CD14-positive monocyte (primary cell): ENCODE measurements around the gene GRAMD2B. TPM values are rescaled to one million over a fixed set of nuclear protein-coding genes. Genes with fewer than 3 reads are reported as not detected.

Source experiments
- DNase-seq, 3 donors: peaks; one replicate each; pipeline ENCODE4 v3.0.0-alpha.2; 2011 to 2022
- H2AFZ ChIP-seq: 2 replicates; pipeline ENCODE4 v1.6.0; 2012; ENCODE audit warnings: mild to moderate bottlenecking, low read depth, low read length, inconsistent platforms; ENCODE audit not compliant: insufficient read depth, poor library complexity, severe bottlenecking
- H3K27ac ChIP-seq, 2 donors: 1 replicate in 1 of 2; 2 replicates in 1 of 2; pipeline ENCODE4 v1.5.1; 2012 to 2013; ENCODE audit warnings: low read length in 2 of 2, control low read depth in 1 of 2, inconsistent platforms in 1 of 2, low read depth in 1 of 2, mild to moderate bottlenecking in 1 of 2
- H3K27me3 ChIP-seq, 2 donors: one replicate each; pipeline versions ENCODE4 v1.6.0 to v1.6.1; 2011 to 2013; ENCODE audit warnings: low read length in 2 of 2; ENCODE audit not compliant: control insufficient read depth in 2 of 2, insufficient read depth in 2 of 2
- H3K36me3 ChIP-seq, 2 donors: replicated peaks in 1 of 2; 1 replicate in 1 of 2; 2 replicates in 1 of 2; pipeline versions ENCODE4 v1.5.1 to v1.6.1; 2012 to 2013; ENCODE audit warnings: low read length in 2 of 2, control low read depth in 1 of 2, inconsistent platforms in 1 of 2, mild to moderate bottlenecking in 1 of 2; ENCODE audit not compliant: insufficient read depth in 2 of 2, control insufficient read depth in 1 of 2
- H3K4me1 ChIP-seq, 2 donors: 1 replicate in 1 of 2; 2 replicates in 1 of 2; pipeline versions ENCODE4 v1.5.1 to v1.6.1; 2012 to 2013; ENCODE audit warnings: low read length in 2 of 2, control low read depth in 1 of 2, inconsistent platforms in 1 of 2, mild to moderate bottlenecking in 1 of 2, moderate library complexity in 1 of 2; ENCODE audit not compliant: insufficient read depth in 2 of 2, control insufficient read depth in 1 of 2
- H3K4me2 ChIP-seq: replicated peaks from 2 replicates; pipeline ENCODE3; 2012; ENCODE audit warnings: low read length, moderate library complexity, mild to moderate bottlenecking; ENCODE audit not compliant: poor library complexity, severe bottlenecking; ENCODE audit errors: extremely low read depth
- H3K4me3 ChIP-seq, 3 experiments: fragments of 200-600 bp in 1 of 3; sonication (generic) in 1 of 3; replicated peaks in 1 of 3; 1 replicate in 2 of 3; 2 replicates in 1 of 3; pipeline ENCODE4 v1.5.1; 2011 to 2013; ENCODE audit warnings: low read length in 3 of 3, mild to moderate bottlenecking in 3 of 3, control low read depth in 2 of 3, low read depth in 2 of 3, inconsistent platforms in 1 of 3, moderate library complexity in 1 of 3
- H3K79me2 ChIP-seq: 2 replicates; pipeline ENCODE4 v1.6.0; 2012; ENCODE audit warnings: mild to moderate bottlenecking, control low read depth, inconsistent platforms, low read length, moderate library complexity; ENCODE audit not compliant: insufficient read depth
- H3K9ac ChIP-seq: 2 replicates; pipeline ENCODE4 v1.6.0; 2017; ENCODE audit warnings: low read length, mild to moderate bottlenecking; ENCODE audit not compliant: insufficient read depth, poor library complexity, severe bottlenecking
- H3K9me3 ChIP-seq, 2 donors: replicated peaks in 1 of 2; 1 replicate in 1 of 2; 2 replicates in 1 of 2; pipeline versions ENCODE4 v1.5.1 to v1.6.1; 2012 to 2013; ENCODE audit warnings: low read length in 2 of 2, control low read depth in 1 of 2; ENCODE audit not compliant: control insufficient read depth in 1 of 2, insufficient read depth in 1 of 2
- H4K20me1 ChIP-seq: 2 replicates; pipeline ENCODE4 v1.6.0; 2012; ENCODE audit warnings: mild to moderate bottlenecking, low read length, control low read depth, moderate library complexity; ENCODE audit not compliant: insufficient read depth
- H3K27ac Mint-ChIP-seq, 7 donors: one replicate each; pipeline ENCODE4 v1.8.0; 2020; ENCODE audit warnings: mild to moderate bottlenecking in 7 of 7, mixed read lengths in 7 of 7, moderate library complexity in 6 of 7, inconsistent platforms in 2 of 7
- H3K27me3 Mint-ChIP-seq, 3 donors: one replicate each; pipeline ENCODE4 v1.8.0; 2021 to 2022; ENCODE audit warnings: low read depth in 3 of 3, mild to moderate bottlenecking in 3 of 3, mixed read lengths in 3 of 3, moderate library complexity in 3 of 3, inconsistent platforms in 1 of 3
- H3K36me3 Mint-ChIP-seq, 2 donors: one replicate each; pipeline ENCODE4 v1.8.0; 2020; ENCODE audit warnings: mixed read lengths in 2 of 2, inconsistent platforms in 1 of 2, mild to moderate bottlenecking in 1 of 2
- H3K4me1 Mint-ChIP-seq: one replicate; pipeline ENCODE4 v1.8.0; 2020; ENCODE audit warnings: mild to moderate bottlenecking, mixed read lengths
- H3K4me3 Mint-ChIP-seq, 2 donors: one replicate each; pipeline ENCODE4 v1.8.0; 2020; ENCODE audit warnings: mild to moderate bottlenecking in 2 of 2, mixed read lengths in 2 of 2, moderate library complexity in 1 of 2
- H3K9me3 Mint-ChIP-seq, 7 donors: one replicate each; pipeline ENCODE4 v1.8.0; 2020 to 2022; ENCODE audit warnings: mixed read lengths in 7 of 7, mild to moderate bottlenecking in 6 of 7, moderate library complexity in 6 of 7, inconsistent platforms in 2 of 7
- CTCF ChIP-seq: fragments of 200-600 bp; IDR thresholded peaks from one replicate; pipeline ENCODE4 v1.8.0; 2022; ENCODE audit warnings: antibody characterized with exemption, mild to moderate bottlenecking
- intact Hi-C, 2 donors: fragments of 100-400 bp; cut with micrococcal nuclease; formaldehyde crosslinking; loops; one replicate each; pipeline versions ENCODE4 v1.15.0 to v1.15.1; 2023
- polyA plus RNA-seq, 3 donors: library from polyadenylated mRNA; depleted of rRNA in 1 of 3; unstranded in 2 of 3; stranded (reverse) in 1 of 3; fragments of 300-500 nt in 2 of 3; fragments of >200 nt in 1 of 3; fragmentation: Illumina TruSeq in 2 of 3; gene quantifications; 1 replicate in 2 of 3; 2 replicates in 1 of 3; pipeline ENCODE4 v1.2.3, GENCODE V29; 2012 to 2021

Gene GRAMD2B
- polyA plus RNA-seq, 3 donors = 0.79 to 1.2 (median 1.1) TPM

- intact Hi-C loops = no loop called here
- no peaks in the 10 kb centered on the region for H3K9me3 Mint-ChIP-seq
Observed at GRCh38 chr5:126430631-126431030, 7.4 kb downstream of the GRAMD2B start.

GRCh38 chr5:126433701-126434100 is 10.5 kb downstream of the GRAMD2B start:
- no peaks in the 10 kb centered on the region for H3K79me2 ChIP-seq
- H3K4me1 Mint-ChIP-seq = no peaks in the 10 kb centered on the region
- H3K4me3 ChIP-seq = no peak overlapping the region
- H3K9ac ChIP-seq = no peak overlapping the region
- no peaks in the 10 kb centered on the region for H3K36me3 ChIP-seq
- no peak overlapping the region for H3K27ac ChIP-seq
- no peaks in the 10 kb centered on the region for H3K4me1 ChIP-seq
- H3K27me3 Mint-ChIP-seq = no peaks in the 10 kb centered on the region
- no peak overlapping the region for H3K4me3 Mint-ChIP-seq
- H3K27ac Mint-ChIP-seq = no peak overlapping the region
- H2AFZ ChIP-seq = no peak overlapping the region
- H3K36me3 Mint-ChIP-seq = no peaks in the 10 kb centered on the region
- no peak for TF ChIP-seq CTCF
- no peaks in the 10 kb centered on the region for H3K27me3 ChIP-seq
- no peak for DNase-seq
- H3K9me3 ChIP-seq = no peaks in the 10 kb centered on the region
- intact Hi-C loops = no loop called here
- H4K20me1 ChIP-seq = no peaks in the 10 kb centered on the region
- no peaks in the 10 kb centered on the region for H3K9me3 Mint-ChIP-seq
- no peak overlapping the region for H3K4me2 ChIP-seq

More at GRCh38 chr5:126430631-126431030, 7.4 kb downstream of the GRAMD2B start:
- no peak overlapping the region for H3K27ac ChIP-seq
- Mint-ChIP-seq H3K4me1 (no peaks in the 10 kb centered on the region), H3K4me3 (no peak overlapping the region), H3K36me3 (no peaks in the 10 kb centered on the region), H3K27me3 (no peaks in the 10 kb centered on the region), H3K27ac (no peak overlapping the region)
- H3K9me3 ChIP-seq = no peaks in the 10 kb centered on the region
- no peak overlapping the region for H3K4me2 ChIP-seq
- no peak for DNase-seq
- no peaks in the 10 kb centered on the region for H3K36me3 ChIP-seq
- no peaks in the 10 kb centered on the region for H3K4me1 ChIP-seq
- H3K4me3 ChIP-seq = no peak overlapping the region
- no peak overlapping the region for H3K9ac ChIP-seq
- no peaks in the 10 kb centered on the region for H3K27me3 ChIP-seq
- H3K79me2 ChIP-seq = no peaks in the 10 kb centered on the region
- no peaks in the 10 kb centered on the region for H4K20me1 ChIP-seq
- TF ChIP-seq CTCF = no peak
- no peak overlapping the region for H2AFZ ChIP-seq
